ENCODE results near the gene CEACAM20. TPM values are rescaled to one million over a fixed set of nuclear protein-coding genes. Genes with fewer than 3 reads are reported as not detected.

Gene CEACAM20
- total RNA-seq, 1 donor from 2014 or later, result not detected

DNA sequence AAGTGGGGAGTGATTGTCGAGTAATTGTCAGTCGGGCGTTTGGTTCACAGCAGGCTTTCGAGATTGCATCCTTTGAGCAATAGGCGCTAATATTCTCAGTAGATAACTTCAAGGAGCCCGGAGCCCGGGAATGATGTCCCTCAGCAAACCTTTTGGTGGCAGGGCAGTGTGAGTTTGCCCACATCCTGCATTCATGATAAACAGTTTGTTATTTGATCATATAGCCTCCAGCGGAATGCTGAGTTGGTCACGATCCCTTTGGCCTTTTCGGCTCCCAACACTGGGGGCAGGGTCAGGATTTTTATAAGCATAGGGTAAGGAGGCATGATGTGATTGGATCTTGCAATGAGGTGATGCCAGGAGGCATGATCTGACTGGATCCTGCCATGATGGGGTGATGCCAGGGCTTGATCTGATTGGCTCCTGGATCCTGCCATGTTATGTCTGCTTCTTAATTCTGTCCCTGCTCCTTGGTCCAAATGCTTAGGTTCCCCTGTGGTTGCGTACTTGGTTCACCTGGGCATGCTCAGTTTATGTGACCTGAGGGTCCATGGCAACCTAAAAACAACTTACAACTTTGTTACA is 45.7 kb upstream of the CEACAM20 start:
- Histone ChIP-seq H3K27ac (no peak overlapping the region), H3F3A (ENCODE audit: low read depth) (no peaks in the 10 kb centered on the region), H3K4me2 (no peak overlapping the region), H3K9me3 (ENCODE audit: low read depth) (no peaks in the 10 kb centered on the region), H3K27me3 (no peaks in the 10 kb centered on the region), H3K4me3 (no peak overlapping the region), H3K9ac (no peak overlapping the region), H3K4me1 (no peaks in the 10 kb centered on the region), H3K79me2 (ENCODE audit: low read depth) (no peaks in the 10 kb centered on the region), H2AFZ (replicated peaks) (no peak overlapping the region), H3K36me3 (no peaks in the 10 kb centered on the region), H4K20me1 (ENCODE audit: low read depth) (no peaks in the 10 kb centered on the region)
- no peak for TF ChIP-seq EZH2 (IDR thresholded peaks at IDR 0.05)
- TF ChIP-seq, protein P1, sequence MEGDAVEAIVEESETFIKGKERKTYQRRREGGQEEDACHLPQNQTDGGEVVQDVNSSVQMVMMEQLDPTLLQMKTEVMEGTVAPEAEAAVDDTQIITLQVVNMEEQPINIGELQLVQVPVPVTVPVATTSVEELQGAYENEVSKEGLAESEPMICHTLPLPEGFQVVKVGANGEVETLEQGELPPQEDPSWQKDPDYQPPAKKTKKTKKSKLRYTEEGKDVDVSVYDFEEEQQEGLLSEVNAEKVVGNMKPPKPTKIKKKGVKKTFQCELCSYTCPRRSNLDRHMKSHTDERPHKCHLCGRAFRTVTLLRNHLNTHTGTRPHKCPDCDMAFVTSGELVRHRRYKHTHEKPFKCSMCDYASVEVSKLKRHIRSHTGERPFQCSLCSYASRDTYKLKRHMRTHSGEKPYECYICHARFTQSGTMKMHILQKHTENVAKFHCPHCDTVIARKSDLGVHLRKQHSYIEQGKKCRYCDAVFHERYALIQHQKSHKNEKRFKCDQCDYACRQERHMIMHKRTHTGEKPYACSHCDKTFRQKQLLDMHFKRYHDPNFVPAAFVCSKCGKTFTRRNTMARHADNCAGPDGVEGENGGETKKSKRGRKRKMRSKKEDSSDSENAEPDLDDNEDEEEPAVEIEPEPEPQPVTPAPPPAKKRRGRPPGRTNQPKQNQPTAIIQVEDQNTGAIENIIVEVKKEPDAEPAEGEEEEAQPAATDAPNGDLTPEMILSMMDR (IDR thresholded peaks at IDR 0.05), result no peak
- TF ChIP-seq EZH2phosphoT487 (IDR thresholded peaks at IDR 0.05), result no peak
- no peaks in the 10 kb centered on the region for H3K36me3 Mint-ChIP-seq
- H3K9me3 Mint-ChIP-seq, result peaks cover 3% of the 10 kb centered on the region
- peaks cover 23% of the 10 kb centered on the region for H3K4me1 Mint-ChIP-seq
- H3K27me3 Mint-ChIP-seq (ENCODE audit: insufficient read depth, low read depth), result peaks cover 4% of the 10 kb centered on the region
- no peak overlapping the region for H3K4me3 Mint-ChIP-seq
- no peak for DNase-seq (ENCODE audit: low spot score)
- no peak overlapping the region for H3K27ac Mint-ChIP-seq

DNA sequence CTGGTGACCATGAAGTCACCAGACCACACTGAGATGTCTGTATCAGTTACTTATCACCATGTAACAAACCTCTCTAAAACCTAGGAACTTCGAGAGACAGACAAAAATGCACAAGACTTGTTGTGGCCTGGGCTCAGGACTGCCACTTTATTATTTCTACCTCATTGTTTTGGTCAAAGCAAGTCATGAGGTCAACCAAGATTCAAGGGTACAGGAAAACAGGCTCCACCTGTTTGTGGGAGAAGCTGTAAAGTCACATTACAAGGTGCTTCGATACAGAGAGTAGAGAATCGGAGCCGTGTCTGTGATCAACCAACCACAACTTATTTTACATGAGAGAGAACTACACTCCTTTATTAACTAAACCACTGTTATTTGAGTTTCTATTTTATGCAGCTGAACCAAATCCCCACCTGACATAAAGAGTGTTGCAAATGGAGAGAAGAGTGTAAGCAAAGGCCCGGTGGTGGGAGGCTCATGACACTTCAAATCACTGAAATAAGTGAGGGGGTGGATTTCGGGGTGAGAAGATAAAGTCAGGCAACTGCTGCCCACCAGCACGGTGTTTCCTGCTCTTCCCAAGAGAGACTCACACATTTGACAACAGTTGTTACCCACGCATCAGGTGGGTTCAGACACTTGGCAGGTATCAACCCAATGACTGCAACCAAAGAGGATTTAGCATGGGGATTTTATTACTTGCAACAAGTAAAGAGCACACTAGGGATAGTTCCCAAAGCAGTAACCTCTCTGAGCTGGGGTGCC is 44.9 kb upstream of the CEACAM20 start:
- TF ChIP-seq, protein P1 (IDR thresholded peaks at IDR 0.05), result no peak
- TF ChIP-seq EZH2phosphoT487 (IDR thresholded peaks at IDR 0.05) (no peak), EZH2 (IDR thresholded peaks at IDR 0.05) (no peak)

DNA sequence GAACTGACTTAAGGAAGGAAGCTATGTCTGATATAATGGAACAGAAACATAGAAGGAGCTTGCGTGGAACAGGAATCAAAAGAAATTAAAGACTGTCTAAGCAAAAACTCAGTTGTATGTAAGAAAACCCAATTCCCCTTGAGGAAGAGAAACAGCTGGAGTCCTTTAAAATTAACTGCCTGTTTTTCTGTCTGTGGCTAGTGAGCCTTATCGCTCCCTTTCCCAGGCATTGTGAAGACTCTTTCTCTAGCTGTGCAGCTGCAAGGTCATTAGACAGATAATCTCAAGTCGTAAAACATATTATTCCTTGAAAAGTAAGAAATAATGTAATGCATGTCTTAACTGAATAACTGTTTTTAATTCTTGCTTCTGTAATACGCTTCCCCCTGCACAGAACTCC is 44.2 kb upstream of the CEACAM20 start:
- Mint-ChIP-seq H3K4me3 (no peak overlapping the region), H3K36me3 (no peaks in the 10 kb centered on the region), H3K27ac (no peak overlapping the region), H3K4me1 (peaks cover 23% of the 10 kb centered on the region), H3K9me3 (peaks cover 3% of the 10 kb centered on the region), H3K27me3 (ENCODE audit: insufficient read depth, low read depth) (peaks cover 4% of the 10 kb centered on the region)
- Histone ChIP-seq H3K27ac (no peak overlapping the region), H2AFZ (replicated peaks) (no peak overlapping the region), H4K20me1 (ENCODE audit: low read depth) (no peaks in the 10 kb centered on the region), H3K4me3 (no peak overlapping the region), H3F3A (ENCODE audit: low read depth) (no peaks in the 10 kb centered on the region), H3K36me3 (no peaks in the 10 kb centered on the region), H3K4me2 (no peak overlapping the region), H3K4me1 (no peaks in the 10 kb centered on the region), H3K79me2 (ENCODE audit: low read depth) (no peaks in the 10 kb centered on the region), H3K9me3 (ENCODE audit: low read depth) (no peaks in the 10 kb centered on the region), H3K9ac (no peak overlapping the region), H3K27me3 (no peaks in the 10 kb centered on the region)
- DNase-seq (ENCODE audit: low spot score), result no peak
- TF ChIP-seq, protein P1 (IDR thresholded peaks at IDR 0.05), result no peak
- TF ChIP-seq EZH2 (IDR thresholded peaks at IDR 0.05), result no peak
- no peak for TF ChIP-seq EZH2phosphoT487 (IDR thresholded peaks at IDR 0.05)

More for the DNA sequence above, 44.9 kb upstream of the CEACAM20 start:
- Mint-ChIP-seq H3K36me3 (no peaks in the 10 kb centered on the region), H3K27me3 (ENCODE audit: insufficient read depth, low read depth) (peaks cover 4% of the 10 kb centered on the region), H3K4me1 (peaks cover 23% of the 10 kb centered on the region), H3K27ac (no peak overlapping the region), H3K9me3 (peaks cover 3% of the 10 kb centered on the region), H3K4me3 (no peak overlapping the region)
- H4K20me1 ChIP-seq (ENCODE audit: low read depth), result no peaks in the 10 kb centered on the region
- H3K4me1 ChIP-seq, result no peaks in the 10 kb centered on the region
- no peaks in the 10 kb centered on the region for H3K79me2 ChIP-seq (ENCODE audit: low read depth)
- no peak overlapping the region for H3K4me2 ChIP-seq
- no peak overlapping the region for H3K9ac ChIP-seq
- H2AFZ ChIP-seq (replicated peaks), result no peak overlapping the region
- H3F3A ChIP-seq (ENCODE audit: low read depth), result no peaks in the 10 kb centered on the region
- no peaks in the 10 kb centered on the region for H3K36me3 ChIP-seq
- no peak overlapping the region for H3K4me3 ChIP-seq
- H3K27ac ChIP-seq, result no peak overlapping the region
- H3K27me3 ChIP-seq, result no peaks in the 10 kb centered on the region
- no peaks in the 10 kb centered on the region for H3K9me3 ChIP-seq (ENCODE audit: low read depth)
- DNase-seq (ENCODE audit: low spot score), result no peak
